ENCODE measurements around the gene XKR7.

XKR7 gene

DNA sequence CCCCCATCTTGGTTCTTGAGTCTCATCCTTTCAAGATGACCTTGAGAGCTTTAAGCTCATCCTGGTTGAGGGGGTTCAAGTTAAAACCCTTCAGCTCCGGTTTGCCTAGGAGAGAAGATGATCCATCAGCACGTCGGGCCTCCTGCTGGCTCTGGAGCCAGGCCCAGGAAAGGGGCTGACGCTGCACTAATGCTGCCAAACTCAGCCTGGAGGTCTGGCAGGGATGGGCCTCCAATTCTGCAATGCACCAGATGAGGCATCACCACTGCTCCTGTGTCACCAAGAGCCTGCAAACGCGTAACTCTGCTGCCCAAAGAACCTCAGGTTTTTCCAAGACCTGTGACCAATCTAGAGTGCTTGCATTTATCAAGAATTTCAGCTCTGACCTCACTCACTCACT, 22.2 kb upstream of the XKR7 start:
- DNase-seq = no peak

DNA sequence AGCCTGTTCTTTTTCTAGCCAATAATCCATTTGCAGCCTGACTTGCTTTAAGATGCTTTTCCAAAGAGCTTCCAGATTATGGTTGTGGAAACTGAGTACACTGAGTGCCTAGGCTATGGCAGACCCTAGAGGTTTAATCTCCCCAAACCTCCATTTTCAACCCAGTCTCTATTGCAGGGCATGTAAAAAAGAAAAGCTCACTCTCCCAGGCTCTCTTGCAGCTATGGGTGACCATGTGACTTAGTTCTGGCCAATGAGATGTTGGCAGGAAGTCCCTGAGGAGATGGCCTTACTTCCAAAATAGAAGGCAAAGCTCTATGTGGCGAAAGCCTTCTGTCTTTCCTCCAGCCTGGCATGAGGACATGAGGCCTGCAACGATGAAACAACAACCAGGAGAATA, 19.9 kb upstream of the XKR7 start:
- no peak for DNase-seq

DNA sequence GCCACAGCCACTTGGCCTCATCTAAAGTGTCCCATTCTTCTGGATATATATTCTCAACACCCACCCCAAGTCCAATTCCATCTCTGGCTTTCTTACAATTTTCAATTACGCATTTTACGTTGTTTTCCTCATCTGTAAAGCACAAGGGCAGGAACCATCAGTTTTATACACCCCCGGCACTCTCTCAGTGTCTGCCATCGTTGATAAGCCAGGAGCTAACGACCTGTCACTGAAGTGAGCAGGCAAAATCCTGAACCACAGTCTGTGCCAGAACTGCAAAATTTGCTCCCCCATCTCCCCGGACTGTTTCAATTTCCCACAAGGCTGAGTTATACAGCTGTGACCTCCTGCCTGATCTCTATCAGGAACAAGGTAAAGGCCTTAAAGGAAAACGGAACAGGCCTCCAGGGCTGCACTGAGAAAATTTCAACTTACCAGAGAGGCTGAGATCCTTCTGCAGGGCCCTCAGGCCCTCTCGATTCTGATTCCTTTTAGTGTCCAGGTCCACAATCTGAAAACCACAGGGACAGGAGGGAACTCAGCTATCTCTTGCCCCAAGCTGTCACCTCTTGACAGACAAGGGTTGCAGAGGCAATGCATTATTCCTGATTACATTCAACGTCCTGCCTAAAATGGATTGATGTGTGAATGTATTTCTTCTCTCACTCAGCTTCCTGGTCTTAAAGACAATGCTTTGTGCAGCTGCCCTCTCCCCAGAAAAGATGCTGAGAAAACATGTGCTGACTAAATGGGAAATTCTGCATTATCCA, 17.9 kb upstream of the XKR7 start:
- DNase-seq = no peak

GRCh38 chr20:31951203-31951529, 16.8 kb upstream of the XKR7 start:
- DNase-seq = no peak

DNA sequence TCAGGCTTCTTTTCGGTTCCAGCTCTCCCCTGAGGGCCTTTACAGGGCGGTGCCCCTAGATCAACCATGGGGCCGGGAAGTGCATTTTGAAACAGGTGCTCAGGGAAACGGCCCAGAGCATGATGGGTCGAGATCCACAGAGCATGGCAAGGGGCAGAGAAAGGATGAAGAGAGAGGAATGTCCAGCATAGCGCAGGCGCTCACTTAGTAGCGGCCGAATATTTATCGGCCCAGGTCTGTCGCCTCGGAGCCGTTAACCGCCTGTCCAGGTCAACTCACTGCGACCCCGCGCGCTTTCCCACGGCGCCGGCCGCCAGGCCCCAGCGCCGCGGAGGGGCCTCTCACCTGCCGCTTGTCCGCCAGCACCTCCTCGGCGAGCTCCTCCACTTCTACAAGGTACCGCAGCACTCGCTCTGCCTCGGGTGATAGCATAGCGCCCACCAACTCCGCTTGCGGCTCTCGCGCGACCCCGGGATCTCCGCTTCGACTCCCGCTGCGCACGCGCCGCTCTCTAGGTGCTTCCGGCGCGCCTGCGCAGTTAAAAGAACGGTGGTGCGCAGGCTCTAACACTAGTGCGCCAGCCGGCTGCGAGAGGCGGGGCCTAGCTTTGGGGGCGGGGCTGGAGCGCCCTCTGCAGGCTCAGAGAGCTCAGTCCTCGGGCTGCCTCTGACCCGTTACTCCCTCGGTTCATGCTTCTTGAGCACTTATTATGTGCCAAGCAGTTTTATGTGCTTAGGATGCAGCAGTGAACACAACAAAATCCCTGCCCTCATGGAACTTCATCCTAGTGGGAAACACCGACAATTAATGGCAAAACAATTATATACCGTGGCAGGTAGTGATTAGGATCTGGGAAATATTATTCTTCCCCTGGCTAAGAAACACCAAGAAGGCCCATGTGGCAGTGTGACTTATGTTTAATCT, 16.2 kb upstream of the XKR7 start, which contains the start of gene PDRG1:
PDRG1 (minus strand) TSS at position 517 of the 924 bp plus-strand sequence; CDS start at position 432, 85 bp downstream.
- DNase-seq = peak; percentile 98

DNA sequence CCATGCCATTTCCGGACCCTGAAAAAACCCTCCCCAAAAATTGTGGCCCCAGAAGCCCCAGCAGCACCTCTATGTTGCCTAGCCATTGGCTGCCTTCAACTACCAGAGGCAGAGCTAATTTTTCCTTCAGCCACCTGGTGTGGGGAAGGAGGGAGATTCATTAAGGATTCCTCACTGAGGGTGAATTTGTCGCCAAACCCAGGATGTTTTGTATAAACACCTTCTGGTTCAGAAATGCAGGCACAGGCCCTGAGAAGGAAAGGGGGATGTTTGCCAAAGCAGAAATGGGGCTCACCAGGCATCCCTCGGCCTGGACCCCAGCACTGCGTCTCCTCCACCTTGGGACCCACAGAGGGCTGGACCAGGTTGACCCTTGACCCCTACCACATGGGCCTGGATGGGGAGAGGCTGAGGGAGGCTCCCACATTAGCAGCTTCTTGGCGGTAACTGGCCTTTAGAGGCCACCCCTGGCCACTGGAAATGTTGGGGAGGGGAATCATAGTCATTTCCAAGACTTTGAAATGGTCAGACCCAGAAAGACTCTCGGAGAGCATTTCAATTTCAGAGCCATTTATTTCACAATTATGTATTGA, 14.3 kb upstream of the XKR7 start:
- no peak for DNase-seq

- DNase-seq = no peak
These were observed 13.5 kb upstream of the XKR7 start for GRCh38 chr20:31954500-31954899.

DNA sequence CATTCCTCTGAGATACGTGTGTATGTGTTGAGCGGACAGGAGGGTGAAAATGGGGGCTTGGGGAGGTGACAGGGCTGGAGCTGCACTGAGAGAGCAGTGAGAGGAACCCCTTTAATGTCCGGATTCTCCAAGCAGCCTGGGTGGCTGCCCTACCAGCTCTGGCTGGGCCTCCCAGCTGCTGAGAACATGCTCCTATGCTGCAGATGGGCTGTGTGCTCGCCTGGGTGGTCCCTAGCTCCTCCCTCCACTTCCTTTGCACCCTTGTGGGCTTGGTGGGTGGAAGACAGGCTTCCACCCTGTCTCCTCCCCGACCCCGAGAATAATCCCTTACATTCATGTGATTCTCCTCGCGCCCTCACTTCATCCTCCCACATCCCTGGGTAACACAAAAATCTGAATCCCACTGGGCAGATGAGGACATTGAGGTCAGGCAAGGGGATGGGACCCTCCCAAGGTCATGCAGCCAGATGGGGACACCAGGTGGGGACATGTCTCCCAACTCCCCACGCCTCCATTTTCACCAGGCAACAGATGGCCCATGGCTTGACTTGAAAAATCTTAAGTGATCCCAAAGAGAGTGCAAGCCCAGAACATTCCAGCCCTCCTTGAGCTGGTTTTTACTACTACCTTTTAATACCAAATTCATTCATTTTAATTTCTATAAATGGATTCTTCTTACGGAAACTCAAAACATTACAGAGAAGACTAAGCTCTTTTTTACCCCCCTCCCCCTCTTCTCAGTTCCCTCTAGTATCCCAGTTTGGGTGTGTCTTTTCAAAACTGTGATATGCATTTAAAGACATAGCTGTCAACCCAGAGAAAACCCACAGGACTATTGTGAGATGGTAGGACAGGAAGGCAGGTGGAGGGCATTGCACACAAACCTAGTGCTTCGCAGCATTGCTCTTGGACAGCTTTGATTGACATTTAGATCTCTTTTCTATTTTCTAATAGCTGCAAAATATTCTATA, 11.1 kb upstream of the XKR7 start:
- DNase-seq = no peak

DNA sequence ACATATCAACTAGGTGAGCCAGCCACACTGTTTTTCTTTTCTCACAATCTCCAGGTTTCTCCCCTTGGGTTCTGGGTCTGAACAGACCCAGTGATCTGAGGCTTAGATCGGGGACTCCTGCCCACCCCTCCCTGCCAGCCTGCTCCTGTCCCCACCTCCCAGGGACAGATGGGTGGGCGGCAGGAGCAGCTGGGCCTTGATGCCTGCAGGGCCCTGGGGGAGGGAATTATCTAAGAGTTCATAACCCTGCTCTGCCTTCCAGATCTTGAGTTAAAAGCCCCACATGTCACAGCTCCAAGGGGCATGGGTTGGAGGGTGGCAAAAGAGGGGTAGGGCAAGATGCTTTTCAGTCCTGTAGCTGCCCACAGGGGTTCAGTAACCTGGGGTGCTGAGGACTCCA, 5.2 kb upstream of the XKR7 start:
- no peak for DNase-seq

- DNase-seq = no peak
These were observed 4.1 kb upstream of the XKR7 start for GRCh38 chr20:31963889-31964288.

GRCh38 chr20:31966991-31967655, 828 bp upstream of the XKR7 start:
- no peak for DNase-seq

DNA sequence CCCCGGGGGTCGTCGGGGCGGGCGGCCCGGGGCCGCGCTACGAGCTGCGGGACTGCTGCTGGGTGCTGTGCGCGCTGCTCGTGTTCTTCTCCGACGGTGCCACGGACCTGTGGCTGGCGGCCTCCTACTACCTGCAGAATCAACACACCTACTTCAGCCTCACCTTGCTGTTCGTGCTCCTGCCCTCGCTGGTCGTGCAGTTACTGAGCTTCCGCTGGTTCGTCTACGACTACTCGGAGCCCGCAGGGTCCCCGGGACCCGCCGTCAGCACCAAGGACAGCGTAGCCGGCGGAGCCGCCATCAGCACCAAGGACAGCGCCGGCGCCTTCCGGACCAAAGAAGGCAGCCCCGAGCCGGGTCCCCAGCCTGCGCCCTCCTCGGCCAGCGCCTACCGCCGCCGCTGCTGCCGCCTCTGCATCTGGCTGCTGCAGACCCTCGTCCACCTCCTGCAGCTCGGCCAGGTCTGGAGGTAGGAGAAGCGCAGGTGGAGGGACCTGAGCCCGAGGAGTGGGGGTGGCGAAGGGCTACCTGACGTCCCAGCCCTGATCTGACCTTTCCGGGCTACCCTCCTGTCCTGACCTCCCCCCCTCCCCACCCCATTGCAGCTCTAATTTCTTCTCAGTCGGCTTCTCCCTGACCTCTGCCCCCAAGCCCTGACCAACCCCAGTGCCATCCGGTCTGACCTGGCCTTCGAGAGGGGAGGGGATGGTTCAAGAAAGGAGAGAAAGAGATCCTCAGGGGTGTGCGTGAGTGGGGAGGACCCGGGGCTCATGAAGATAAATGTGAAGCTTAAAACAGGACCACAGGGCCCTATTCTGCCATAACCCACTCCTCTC, 558 bp downstream of the XKR7 start:
- DNase-seq = peak; percentile 77

DNA sequence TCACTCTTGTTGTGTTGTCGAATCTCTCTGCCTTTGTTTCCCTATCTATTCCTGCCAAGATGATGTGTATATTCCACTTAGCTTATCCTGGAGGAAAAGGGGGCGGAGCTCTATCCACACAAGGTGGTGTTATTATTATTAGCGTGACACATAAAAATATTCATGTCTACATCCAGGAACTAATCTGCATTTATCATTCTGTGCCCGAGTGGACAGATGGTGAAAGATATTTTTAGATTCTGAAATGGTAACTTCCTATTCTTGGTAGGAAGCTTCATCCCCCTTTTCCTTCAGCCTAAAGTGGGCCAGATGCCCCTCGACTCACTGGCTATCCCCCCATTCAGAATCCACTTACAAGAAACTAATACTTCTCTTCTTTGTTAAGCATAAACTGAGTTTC, 2.0 kb downstream of the XKR7 start:
- DNase-seq = no peak

- DNase-seq = no peak
These were observed 4.6 kb downstream of the XKR7 start for GRCh38 chr20:31972471-31973021.

DNA sequence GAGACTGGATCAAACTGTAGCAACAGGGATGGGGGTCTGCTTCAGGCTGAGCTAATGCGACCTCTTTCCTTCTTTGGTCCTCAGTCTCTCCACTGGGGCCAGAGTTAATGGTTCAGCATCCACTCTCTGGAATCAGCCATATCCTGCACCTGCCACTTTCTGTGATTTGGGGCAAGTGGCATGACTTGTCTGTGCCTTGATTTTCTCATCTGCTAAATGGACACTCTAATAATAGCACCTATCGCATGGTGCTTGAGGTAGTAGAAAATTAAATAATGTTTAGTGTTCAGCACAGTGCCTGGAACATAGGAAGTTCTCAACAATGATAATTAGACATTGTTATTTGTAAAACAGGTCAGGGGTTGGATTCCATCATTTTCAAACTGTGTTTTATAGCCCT, 6.3 kb downstream of the XKR7 start:
- no peak for DNase-seq

GRCh38 chr20:31974951-31975487, 7.1 kb downstream of the XKR7 start:
- DNase-seq = no peak

- no peak for DNase-seq
These were observed 7.9 kb downstream of the XKR7 start for GRCh38 chr20:31975874-31976273.

- no peak for DNase-seq
These were observed 9.1 kb downstream of the XKR7 start for GRCh38 chr20:31977080-31977479.

- DNase-seq = no peak
These were observed 11.9 kb downstream of the XKR7 start for GRCh38 chr20:31979713-31980426.

DNA sequence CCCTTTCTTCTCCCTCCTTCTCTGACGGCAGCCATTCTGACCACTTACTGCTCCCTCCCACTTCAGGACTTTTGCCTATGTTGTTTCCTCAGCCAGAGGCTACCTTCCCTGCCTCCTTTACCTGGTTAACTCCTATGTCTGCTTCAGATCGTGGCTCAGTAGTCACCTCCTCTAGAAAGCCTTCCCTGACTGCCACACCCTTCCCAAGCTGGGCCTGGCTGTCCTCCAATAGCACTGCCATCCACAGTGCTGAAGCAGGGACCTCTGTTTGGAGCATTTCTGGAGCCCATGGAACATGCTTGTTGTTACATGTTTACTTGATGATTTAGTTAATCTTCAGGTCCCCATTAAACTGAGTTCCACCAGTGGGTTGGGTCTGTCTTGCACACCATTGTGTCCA, 13.8 kb downstream of the XKR7 start:
- DNase-seq = no peak

All from CD4-positive, alpha-beta T cell treated with Interleukin-6 for 4 hours (primary cell).